Measurements from ENCODE around the gene BUD23.
"Not testable (repeated sequence)": the region's sequence is repeated elsewhere in the genome, so short reads cannot be mapped to it uniquely, and the experiment has no call there.

BUD23 gene, protein sequence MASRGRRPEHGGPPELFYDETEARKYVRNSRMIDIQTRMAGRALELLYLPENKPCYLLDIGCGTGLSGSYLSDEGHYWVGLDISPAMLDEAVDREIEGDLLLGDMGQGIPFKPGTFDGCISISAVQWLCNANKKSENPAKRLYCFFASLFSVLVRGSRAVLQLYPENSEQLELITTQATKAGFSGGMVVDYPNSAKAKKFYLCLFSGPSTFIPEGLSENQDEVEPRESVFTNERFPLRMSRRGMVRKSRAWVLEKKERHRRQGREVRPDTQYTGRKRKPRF

DNA sequence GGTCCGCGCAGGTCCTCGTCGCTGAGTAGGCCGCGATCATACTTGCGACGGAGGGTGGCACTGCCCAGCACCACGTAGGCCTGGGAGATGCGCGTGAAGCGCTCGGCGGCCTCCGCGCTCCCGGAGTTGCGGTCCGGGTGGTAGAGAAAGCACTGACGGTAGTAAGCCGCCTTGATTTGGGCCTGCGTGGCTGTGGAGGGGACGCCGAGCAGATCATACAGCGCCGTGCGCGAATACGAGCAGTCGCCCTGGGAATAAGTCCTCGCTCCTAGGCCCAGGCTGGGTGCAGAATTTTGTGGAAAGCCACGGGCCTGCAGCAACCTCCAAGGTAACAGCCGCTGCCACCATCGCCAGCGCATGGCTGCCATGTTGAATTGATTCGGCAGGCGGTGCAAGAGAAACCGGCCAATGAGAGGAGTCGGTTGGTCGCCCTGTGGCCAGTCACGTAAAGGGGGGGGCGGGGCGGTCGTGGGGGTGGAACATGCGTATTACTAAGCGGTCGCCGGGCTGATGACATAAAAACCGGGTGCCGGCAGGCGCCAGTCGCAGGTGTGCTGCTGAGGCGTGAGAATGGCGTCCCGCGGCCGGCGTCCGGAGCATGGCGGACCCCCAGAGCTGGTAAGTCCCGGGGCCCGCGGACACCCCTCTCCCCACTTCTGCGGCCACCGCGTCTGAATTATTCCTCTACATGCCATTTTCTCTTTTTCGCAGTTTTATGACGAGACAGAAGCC is at the start of gene BUD23, which contains the start of gene DNAJC30:
BUD23 (plus strand) TSS at position 542 of the 732 bp plus-strand sequence; CDS start at position 571, 29 bp downstream.
DNAJC30 (minus strand) TSS at position 398 of the 732 bp plus-strand sequence; CDS start at position 368, 30 bp downstream.
- DNase-seq (ENCODE audit: low spot score), result peak; percentile 98

DNA sequence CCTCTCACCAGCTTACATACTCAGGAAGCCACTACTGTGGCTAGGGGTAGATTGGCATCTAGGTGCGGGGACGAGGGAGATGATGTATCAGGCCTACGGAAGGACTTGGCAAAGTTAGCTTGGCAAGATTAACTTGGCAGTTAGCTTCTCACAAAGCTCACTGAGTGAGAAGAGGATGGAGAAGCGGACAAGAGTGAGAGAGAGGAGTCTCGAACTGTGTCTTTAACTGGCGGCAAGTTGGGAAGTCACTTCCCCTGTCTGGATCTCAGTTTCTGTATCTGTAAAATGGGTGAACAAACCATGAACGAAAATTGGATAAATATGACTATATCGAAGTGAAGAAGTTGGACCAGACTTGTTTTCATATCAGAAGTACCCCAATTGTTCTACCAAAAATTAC is 49.6 kb upstream of the BUD23 start:
- no peak for DNase-seq (ENCODE audit: low spot score)

DNA sequence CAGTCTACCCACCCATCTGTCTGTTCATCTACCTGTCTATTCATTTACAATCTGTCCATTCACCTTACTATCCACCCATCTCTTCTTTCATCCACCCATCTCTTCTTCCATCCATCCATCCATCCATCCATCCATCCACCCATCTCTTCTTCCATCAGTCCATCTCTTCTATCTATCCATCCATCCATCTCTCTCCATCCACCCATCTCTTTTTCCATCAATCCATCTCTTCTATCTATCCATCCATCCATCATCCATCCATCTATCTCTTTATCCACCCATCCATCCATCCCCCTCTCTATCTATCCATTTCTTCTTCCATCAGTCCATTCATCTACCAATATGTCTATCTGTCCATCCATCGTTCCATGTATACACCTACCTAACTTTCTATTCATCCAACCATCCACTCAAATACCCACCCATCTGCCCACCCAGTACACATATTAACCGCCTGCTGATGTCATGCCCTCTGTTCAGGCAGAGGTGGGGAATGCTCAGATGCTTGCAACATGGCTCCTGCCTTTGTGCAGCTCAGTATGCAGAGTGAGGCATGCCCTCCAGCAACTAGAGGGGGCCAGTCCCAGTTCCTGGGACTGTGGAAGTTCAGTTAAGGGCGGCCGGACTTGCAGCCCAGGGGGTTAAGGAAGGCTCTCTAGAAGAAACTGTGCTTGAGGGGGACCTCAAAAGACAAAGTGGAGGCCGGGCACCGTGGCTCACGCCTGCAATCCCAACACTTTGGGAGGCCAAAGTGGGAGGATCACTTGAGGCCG is 47.8 kb upstream of the BUD23 start:
- no peak for DNase-seq (ENCODE audit: low spot score)

DNA sequence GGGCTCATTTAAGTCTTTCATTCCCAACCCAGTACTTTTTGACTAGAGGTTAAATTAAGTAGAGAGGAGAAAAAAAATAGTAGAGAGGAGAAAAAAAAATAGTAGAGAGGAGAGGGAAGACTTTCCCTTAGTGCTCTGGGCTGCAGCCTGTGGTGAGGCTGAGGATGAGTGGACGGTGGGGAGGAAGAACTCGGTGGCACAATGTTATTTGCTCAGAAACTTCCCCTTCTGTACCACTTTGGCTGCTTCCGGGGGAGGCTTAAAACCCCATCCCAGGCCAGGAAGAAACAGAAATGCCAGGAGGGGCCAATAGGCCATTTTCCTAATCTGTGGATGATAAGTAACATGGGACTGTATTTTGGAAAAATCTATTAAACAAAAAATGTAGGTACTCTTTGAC is 44.5 kb upstream of the BUD23 start:
- no peak for DNase-seq (ENCODE audit: low spot score)

DNA sequence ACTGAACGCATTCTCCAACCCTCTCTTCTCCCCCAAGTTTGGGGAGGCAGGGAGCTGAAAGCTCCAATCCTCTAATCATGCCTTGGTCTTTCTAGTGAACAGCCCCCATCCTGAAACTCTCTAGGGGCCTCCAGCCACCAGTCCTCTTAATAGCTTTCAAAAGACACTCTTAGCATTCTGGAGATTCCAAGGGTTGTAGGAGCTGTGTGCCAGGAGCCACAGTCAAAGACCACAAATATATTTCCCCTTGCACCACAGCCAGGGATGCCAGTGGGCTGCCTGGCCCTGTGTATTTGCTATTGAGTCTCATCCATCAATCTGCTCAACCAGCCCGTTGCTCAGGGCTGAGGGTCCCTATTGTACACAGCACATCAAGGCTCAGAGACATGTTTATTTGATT is 40.6 kb upstream of the BUD23 start:
- no peak for DNase-seq (ENCODE audit: low spot score)

DNA sequence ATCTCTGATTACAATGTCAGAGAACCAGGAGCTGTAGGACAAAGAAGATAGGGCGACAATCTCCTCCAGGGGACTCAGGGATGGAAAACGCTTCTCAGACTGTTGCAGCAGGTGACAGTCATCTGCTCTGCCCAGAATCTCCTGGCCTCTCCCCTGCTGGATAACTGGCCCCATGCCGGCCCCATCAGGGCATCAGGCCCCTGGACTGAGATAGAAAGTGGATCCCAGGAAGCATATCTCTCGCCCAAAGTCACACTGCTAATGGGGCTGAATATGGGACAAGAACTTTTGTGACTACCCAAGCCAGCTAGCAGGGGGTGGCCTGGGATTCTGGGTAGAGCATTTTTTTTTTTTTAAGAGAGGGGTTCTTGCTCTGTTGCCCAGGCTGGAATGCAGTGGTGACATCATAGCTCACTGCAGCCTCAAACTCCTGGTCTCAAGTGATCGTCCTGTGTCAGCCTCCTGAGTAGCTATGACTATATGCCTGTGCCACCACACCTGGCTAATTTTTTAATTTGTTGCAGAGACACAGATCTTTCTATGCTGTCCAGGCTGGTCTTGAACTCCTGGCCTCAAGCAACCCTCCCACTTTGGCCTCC is 38.6 kb upstream of the BUD23 start:
- DNase-seq (ENCODE audit: low spot score), result no peak

DNA sequence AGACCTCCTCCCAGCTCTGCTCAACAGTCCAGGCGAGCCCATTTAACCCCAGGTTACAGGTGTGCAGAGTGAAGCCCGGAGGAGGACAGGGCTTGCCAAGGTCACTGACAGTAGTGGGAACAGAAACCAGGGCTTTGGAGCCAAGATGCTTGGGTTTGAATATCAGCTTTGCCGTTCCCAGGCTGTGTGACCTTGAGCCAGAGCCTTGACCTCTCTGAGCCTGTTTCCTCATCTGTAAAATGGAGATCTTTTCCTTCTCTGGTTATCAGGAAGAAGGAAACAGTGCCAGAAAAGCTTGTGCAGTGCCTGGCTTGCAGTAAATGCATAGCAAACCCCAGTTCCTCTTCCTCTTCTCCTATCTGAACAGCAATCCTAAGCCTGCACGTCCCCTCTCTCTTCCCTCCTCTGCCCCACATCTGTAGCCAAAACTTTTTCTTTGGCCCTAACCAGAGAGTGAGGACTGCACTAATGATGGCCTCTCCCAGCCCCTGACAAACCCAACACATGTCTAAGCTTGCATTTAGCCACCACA is 37.7 kb upstream of the BUD23 start:
- no peak for DNase-seq (ENCODE audit: low spot score)

DNA sequence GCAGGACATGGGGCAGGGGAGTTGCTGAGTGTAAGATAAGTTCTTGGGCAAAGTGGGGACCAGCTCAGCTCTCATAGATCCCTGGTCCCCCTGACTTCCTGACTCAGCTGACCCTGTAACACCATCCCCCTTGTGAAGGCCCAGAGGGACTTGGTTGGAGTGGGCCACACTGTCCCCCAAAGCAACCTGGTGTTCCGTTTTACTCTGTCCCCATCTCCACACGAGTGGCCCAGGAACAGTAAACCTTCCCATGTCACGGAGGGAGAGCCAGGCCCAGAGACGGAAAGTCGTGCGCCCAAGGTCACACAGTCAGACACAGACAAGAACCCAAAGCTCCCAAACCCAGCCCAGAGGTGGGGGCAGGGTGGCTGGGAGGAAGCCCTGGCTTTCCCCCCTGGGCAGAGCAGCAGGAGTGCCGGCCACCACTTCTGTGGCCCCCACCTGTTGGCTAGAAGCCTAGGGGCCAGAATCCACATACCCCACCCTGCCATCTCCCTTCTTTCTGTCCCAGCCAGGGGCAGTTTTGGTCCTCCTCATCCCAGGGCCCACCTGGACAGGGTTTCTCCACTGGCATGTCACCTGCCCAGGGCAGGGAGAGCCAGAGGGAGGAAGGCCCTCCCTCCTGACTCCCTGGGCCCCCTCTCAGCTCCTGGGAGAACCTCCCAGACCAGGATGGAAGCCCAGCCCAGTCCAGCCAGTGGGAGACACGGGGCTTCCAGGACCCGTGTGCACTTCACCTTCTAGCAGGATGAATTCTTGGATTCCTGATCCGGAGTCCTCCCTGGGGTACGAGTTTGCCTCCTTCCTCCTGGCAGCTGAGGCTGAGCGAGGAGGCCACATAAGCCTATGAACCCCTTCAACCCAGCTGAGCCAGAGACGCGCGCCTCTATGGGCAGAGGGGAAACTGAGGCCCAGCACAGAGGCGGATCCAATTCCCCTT is 36.3 kb upstream of the BUD23 start:
- no peak for DNase-seq (ENCODE audit: low spot score)

DNA sequence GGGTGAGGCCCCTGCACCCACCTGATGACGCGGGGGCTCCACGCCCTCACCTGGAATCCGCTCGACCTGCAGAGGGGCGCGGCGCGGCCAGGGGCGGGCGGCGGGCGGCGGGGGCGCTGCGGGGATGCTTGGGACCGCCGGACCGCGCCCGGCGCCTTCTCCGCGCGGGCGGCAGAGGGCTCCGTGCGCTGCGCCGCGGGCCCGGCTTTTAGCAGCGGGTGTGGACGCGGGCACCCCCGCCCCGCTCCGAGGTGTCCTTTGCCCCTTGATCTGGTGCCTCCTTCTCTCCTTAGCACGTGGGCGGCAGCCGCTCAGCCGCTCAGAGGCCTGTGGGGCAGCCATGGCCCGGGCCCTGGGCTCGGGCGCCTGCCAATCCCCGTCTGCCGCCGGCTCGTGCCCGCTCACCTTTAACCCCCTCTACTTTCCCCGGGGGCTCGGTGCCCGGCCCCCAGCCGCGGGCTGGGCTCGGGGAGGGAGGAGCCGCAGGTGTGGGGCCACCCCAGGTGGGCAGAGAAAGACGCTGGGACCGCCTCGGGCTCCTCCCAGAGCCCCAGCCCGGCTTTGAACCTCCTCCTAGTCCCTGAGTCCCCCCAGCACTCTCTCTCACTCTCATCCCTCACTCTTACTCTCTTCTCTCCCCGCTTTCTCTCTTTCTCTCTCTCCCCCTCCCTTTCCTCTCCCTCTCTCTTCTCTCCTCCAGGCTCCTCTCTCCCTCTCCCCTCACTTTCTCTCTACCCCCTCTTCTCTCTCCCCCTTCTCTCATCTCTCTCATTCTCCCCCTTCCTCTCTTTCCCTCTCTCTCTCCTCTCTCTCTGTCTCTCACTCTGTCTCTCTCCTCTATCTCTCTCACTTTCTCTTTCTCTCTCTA is 35.4 kb upstream of the BUD23 start:
- no peak for DNase-seq (ENCODE audit: low spot score)

DNA sequence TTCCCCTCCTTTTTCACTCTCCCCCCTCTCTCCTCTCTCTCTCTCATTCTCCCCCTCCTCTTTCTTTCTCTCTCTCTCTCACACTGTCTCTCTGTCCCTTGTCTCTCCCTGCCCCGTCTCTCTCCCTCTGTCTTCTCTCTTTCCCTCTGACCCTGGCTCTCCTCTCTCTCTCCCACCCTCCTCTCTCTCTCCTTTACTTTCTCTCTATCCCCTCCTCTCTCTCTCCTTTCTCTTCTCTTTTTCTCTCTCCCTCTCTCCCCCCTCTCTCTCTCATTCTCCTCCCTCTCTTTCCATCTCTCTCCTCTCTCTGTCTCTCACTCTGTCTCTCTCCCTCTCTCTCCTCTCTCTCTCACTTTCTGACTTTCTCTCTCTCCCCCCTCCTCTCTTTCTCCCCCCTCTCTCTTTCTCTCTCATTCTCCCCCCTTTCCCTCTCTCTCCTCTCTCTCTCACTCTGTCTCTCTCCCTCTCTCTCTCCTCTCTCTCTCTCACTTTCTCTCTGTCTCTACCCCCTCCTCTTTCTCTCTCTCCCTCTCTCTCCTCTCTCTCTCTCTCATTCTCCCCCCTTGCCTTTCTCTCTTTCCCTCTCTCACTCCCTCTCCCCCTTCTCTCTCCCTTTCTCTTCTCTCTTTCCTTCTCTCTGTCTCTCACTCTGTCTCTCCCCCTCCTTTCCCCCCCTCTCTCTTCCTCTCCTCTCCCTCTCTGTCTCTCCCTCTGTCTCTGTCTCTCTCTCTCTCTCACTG is 34.6 kb upstream of the BUD23 start:
- no peak for DNase-seq (ENCODE audit: low spot score)

DNA sequence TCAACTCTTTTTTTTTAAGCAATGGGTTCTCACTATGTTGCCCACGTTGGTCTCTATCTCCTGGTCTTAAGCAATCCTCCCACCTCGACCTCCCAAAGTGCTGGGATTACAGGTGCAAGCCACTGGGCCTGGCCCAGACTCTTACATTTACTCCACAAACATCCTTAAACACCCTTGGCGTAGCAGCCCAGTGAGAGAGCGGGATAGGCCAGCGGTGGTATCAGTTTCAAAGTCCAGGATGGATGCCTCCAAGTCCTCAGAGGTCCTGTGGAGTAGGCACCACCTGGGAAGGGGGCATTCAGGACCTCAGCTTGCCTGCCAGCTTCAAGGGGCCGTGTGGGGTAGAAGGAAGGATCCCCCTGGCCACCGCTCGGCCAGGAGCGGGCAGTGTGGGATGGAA is 33.8 kb upstream of the BUD23 start:
- DNase-seq (ENCODE audit: low spot score), result no peak

DNA sequence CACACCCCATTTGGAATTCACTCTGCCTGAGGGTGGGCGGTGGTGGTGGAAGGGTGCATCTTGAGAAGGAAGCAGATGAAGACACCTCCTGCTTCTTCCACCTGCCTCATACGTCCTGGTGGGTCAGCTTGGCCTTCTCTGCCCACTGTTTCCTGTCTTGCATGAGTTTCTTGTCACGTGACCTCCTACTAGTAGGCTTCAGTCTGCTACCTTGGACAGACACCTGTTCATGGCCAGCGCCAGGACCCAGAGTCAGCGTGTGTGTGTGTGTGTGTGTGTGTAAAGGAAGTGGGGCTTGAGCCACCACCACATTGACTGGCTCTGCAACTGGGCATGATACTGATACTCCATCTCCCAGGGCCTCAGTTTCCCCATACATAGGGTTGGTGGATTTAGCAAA is 32.9 kb upstream of the BUD23 start:
- DNase-seq (ENCODE audit: low spot score), result no peak

DNA sequence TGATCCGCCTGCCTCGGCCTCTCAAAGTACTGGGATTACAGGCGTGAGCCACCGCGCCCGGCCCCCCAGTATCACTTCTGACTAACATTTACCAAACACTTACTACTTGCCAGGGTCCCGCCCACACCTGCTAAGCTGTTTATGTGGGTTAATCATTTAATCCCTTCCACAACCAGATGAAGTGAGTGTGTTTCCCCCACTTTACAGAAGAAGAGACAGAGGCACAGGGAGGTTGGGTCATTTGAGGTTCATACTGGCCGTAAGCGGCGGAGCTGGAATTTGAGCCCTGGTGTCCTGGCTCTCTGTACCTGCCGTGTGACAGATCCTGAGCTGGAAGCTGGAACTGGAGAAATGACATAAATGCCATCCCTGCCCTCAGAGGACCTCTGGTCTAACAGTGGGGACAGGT is 30.9 kb upstream of the BUD23 start:
- DNase-seq (ENCODE audit: low spot score), result no peak

DNA sequence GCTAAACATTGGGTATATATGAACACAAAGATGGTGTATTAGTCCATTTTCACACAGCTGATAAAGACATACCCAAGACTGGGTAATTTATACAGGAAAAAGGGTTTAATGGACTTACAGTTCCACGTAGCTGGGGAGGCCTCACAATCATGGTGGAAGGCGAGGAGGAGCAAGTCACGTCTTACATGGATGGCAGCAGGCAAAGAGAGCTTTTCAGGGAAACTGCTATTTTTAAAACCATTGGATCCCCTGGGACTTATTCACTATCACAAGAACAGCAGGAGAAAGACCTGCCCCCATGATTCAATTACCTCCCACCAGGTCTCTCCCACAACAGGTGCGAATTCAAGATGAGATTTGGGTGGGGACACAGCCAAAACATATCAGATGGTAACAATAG is 28.1 kb upstream of the BUD23 start:
- not testable (repeated sequence) for DNase-seq (ENCODE audit: low spot score)

DNA sequence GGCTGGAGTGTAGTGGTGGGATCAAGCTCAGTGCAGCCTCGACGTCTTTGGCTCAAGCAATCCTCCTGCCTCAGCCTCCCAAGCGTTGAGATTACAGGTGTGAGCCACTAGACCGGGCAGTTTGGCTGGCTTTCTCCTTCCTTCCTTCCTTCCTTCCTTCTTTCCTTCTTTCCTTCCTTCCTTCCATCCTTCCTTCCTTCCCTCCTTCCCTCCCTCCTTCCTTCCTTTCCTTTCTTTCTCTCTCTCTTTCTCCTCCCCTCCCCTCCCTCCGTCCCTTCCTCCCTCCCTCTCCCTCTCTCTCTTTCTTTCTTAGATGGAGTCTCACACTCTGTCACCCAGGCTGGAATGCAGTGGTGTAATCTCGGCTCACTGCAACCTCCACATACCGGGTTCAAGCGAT is 23.4 kb upstream of the BUD23 start:
- no peak for DNase-seq (ENCODE audit: low spot score)

DNA sequence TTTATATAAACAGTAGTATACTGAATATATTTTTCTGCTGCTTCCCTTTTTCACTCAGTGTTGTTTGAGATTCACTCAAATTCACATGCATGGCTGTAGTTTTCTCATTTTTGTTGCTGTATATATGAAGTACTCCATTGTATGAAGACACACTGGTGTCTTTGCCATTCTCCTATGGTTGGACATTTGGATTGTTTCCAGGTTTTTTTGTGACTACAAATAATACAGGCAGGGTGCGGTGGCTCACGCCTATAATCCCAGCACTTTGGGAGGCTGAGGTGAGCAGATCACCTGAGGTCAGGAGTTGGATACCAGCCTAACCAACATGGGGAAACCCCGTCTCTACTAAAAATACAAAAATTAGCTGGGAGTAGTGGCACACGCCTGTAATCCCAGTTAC is 22.8 kb upstream of the BUD23 start:
- DNase-seq (ENCODE audit: low spot score), result not testable (repeated sequence)

DNA sequence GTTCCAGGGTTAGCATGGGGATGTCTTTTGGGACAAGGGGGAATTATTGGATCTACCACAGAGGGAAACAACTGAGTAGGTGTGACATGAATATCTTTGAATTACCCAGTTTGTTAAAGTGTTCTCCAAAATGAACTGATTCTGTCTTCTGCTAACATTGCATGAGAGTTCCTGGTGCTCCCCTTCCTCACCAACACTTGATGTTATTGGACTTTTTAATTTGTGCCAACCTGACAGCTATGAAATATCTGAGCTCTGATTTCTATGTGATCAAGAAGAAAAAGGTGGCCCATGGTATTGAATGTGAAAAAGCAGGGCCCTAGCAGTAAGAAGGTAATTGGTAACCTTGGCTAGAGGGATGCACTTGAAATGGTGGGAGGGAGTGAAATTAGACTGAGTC is 20.4 kb upstream of the BUD23 start:
- no peak for DNase-seq (ENCODE audit: low spot score)

DNA sequence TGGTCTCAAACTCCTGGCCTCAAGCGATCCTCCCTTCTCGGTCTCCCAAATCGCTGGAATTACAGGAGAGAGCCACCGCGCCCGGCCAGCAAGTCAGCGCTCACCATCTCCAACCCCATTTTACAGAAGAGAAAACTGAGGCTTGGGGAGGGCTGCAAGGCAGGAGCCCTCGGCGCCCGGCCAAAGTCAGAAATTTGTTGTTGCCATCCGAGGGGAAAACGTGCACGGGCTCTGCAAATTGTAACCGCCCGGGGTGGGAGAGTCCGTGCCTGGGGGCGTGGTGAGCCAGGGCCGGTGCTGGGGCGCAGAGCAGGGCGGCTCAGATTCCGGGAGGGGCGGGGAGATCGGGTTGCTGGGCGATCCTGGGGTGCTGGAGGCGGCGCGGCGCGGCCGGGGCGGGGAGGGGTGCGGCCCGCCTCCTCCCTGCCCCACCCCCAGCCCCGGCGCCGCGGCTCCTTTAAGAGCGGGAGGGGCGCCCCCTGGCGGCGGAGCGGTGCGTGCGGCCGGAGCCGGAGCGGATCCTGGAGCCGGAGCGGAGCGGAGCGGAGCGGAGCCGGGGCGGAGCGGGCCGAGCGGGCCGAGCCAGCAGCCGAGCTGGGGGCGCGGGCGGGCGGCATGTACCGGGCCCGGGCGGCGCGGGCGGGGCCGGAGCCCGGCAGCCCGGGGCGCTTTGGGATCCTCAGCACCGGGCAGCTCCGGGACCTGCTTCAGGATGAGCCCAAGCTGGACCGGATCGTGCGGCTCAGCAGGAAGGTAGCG is 15.9 kb upstream of the BUD23 start, which contains the start of gene VPS37D:
VPS37D (plus strand) TSS at position 488 of the 759 bp plus-strand sequence; CDS start at position 616, 128 bp downstream.
- DNase-seq (ENCODE audit: low spot score), result peak; percentile 91

Measured in activated CD4-positive, alpha-beta T cell treated with anti-CD3 and anti-CD28 coated beads, Interleukin-2, Interleukin-4, amounts not matched to agents 100 ng/mL and 50 ng/mL, durations not matched to agents 16 hours and 8 hours (primary cell).